ENCODE data around the gene CWH43. TPM values are rescaled to one million over a fixed set of nuclear protein-coding genes. Genes with fewer than 3 reads are reported as not detected.

CWH43 gene
- total RNA-seq (not detected), polyA plus RNA-seq (not detected)
- long read RNA-seq, donor 1: 0 reads
- long read RNA-seq, donor 2: 0 reads
- long read RNA-seq, donor 3: 0 reads

DNA sequence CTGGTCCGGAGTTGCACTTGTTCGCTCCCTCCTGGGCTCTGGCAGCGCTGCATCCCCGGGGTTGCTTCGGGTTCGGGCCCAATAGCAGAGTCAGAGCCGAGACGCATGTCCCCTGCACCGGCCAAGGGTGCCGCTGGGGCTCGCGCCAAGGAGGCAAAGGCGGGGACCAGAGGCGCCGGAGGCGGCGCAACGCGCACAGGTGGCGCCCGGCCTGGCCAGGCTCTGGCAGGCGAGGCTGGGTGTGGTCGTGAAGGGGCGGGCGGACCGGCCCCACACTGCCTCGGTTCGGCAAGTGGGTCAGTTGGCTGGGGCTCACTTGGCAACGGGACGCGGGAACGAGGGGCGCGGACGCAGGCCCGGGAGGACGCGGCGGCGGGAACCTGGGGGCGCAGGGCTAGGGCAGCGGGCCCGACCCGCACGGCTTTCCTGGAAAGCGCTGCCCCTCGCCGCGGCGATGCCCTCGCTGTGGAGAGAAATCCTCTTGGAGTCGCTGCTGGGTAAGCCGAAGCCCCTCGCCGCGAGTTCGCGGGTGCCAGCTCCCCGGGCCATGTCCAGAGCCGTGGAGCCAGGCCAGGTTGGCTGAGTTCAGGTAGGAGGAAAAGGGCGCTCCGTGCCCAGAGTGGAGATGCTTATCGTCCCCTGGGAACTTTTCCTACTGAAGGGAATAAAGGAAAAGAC, at the start of gene CWH43:
Gene CWH43, plus strand, starts transcription at position 300 of the 678 bp plus-strand sequence. Its CDS starts 155 bp downstream, at position 455.
- peaks cover 7 to 89% (median 58%) of the 10 kb centered on the region in 7 donors for H3K27me3 ChIP-seq

GRCh38 chr4:48937033-48937432, 49.0 kb upstream of the CWH43 start:
- Histone ChIP-seq H3K4me1 (peaks cover 0 to 4% (median 0%) of the 10 kb centered on the region in 9 donors), H3K4me3 (no peak overlapping the region), H3K27ac (no peak overlapping the region), H3K27me3 (no peaks in the 10 kb centered on the region), H3K36me3 (no peaks in the 10 kb centered on the region), H3K9me3 (peaks cover 0 to 13% (median 8%) of the 10 kb centered on the region in 11 donors)
- no peak for TF ChIP-seq CTCF (IDR thresholded peaks at IDR 0.05)
- no peak for DNase-seq
- WGBS, 2 donors: 89 to 91% methylated on average over 2 of the region's 2 CpGs
- intact Hi-C loops (cut with DNase I): no loop called here
- no peak for ATAC-seq

More for the DNA sequence above, at the start of gene CWH43:
- TF ChIP-seq CTCF (IDR thresholded peaks at IDR 0.05): no peak
- 3% methylated on average over 63 of the region's 63 CpGs for WGBS, 2 donors
- ATAC-seq (peak in 2 of 8 donors; percentile 25 to 55), DNase-seq (no peak)
- H3K36me3 ChIP-seq: no peaks in the 10 kb centered on the region
- H3K27ac ChIP-seq: no peak within 1 kb of the TSS
- peaks cover 0 to 9% (median 0%) of the 10 kb centered on the region in 9 donors for H3K4me1 ChIP-seq
- intact Hi-C loops (cut with DNase I): no loop called here
- H3K9me3 ChIP-seq: peaks cover 0 to 5% (median 0%) of the 10 kb centered on the region in 11 donors
- H3K4me3 ChIP-seq: peak within 1 kb of the TSS in 8 of 10 donors; percentile 7 to 34 (median 30)

GRCh38 chr4:48938831-48939230, 47.2 kb upstream of the CWH43 start:
- Histone ChIP-seq H3K4me3 (no peak overlapping the region), H3K36me3 (no peaks in the 10 kb centered on the region), H3K9me3 (peaks cover 0 to 13% (median 8%) of the 10 kb centered on the region in 11 donors), H3K27me3 (no peaks in the 10 kb centered on the region), H3K27ac (no peak overlapping the region), H3K4me1 (peaks cover 0 to 4% (median 0%) of the 10 kb centered on the region in 9 donors)
- no peak for DNase-seq
- no peak for TF ChIP-seq CTCF (IDR thresholded peaks at IDR 0.05)
- intact Hi-C loops (cut with DNase I): no loop called here
- no peak for ATAC-seq
- WGBS, 2 donors: 78 to 86% methylated on average over 3 of the region's 3 CpGs

- H3K27ac ChIP-seq: no peak overlapping the region
- no peaks in the 10 kb centered on the region for H3K27me3 ChIP-seq
- TF ChIP-seq CTCF (IDR thresholded peaks at IDR 0.05): no peak
- peak in 1 of 2 donors; percentile 8 for DNase-seq
- peaks cover 0 to 4% (median 0%) of the 10 kb centered on the region in 9 donors for H3K4me1 ChIP-seq
- no peak overlapping the region for H3K4me3 ChIP-seq
- peaks cover 0 to 13% (median 8%) of the 10 kb centered on the region in 11 donors for H3K9me3 ChIP-seq
- ATAC-seq: peak in 1 of 8 donors; percentile 43
- H3K36me3 ChIP-seq: no peaks in the 10 kb centered on the region
- intact Hi-C loops (cut with DNase I): no loop called here
These were observed 46.3 kb upstream of the CWH43 start for GRCh38 chr4:48939785-48940184.

Data from heart right ventricle (tissue), 16 donors.